SIG-M5 (cell line): ENCODE measurements around the gene TMEM183A.

Experiments used
- DNase-seq: peaks from one replicate; lab custom pipeline; 2025; lab: John Stamatoyannopoulos, UW

The TMEM183A gene

DNA sequence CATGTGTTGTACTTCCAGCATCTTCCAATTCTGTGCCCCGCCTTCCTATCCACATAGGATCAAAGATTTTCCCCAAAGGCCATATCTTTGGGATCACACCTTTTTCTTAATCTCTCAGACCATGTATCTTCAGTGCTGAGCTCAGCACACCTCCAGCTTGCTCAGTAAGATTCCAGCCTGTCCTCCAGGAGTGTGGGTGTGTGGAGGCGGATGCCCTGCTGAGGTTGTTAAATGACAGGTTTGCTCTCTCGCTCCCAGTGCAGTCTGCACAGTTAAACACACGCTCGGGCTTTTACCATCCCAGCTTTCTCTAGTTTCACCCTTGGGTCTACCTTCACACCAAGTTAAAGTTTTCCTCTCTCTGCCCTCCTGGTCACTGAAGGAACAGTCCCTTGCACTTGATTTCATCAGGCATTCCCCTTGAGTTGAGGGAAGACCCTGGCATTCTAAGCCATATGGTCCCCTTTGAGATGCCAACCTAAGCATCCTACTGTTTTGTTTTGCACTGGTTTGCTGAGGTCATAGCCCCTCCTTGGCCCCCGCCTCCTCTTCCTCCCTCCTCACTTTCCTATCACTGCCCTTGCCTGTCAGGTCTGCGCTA, 64.9 kb downstream of the TMEM183A start:
- no peak for DNase-seq

DNA sequence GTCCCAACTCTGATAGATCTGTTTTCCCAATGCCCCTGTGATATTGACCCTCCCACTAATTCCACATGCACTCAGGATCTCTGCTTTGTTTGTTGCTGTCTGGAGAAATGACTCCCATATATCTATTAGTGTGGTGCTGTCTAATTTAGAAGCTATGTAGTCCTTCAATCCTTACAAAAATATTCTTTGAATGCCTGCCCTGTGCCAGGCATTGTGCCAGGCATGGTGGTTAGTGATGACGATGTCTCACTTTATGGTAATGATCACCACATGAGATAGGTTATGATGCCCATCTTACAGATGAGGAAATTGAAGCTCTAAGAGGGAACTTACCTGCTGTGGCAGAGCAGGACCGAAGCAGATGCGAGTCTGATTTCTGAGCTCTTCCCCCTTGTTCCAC, 65.7 kb downstream of the TMEM183A start:
- no peak for DNase-seq

DNA sequence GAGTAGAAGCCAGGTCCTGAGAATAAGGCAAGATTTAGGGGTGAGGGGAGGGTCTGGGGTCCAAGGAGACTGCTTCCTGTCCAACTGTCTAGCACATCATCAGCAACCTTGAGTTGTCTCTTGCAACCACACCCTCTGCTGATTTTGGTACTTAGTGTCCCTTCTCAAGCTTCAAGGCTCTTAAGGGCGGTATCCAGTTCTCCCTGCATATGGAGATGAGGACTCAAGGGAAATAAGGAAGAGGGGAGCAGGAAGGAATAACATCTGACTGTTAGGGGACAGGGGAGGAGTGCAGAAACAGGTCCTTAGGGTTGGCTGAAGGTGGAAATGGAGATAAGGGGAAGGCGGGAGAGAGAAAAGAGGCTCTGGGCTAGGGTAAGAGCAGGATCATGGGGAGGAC, 66.3 kb downstream of the TMEM183A start:
- DNase-seq = no peak
